ENCODE data around the gene MACROD2. TPM values are rescaled to one million over a fixed set of nuclear protein-coding genes. Genes with fewer than 3 reads are reported as not detected.
A peak's percentile ranks its signal among the peaks of the same experiment; 100 is the strongest.

Gene MACROD2
- polyA plus RNA-seq, 10 donors, result 2.4 to 5.0 (median 3.6) TPM

DNA sequence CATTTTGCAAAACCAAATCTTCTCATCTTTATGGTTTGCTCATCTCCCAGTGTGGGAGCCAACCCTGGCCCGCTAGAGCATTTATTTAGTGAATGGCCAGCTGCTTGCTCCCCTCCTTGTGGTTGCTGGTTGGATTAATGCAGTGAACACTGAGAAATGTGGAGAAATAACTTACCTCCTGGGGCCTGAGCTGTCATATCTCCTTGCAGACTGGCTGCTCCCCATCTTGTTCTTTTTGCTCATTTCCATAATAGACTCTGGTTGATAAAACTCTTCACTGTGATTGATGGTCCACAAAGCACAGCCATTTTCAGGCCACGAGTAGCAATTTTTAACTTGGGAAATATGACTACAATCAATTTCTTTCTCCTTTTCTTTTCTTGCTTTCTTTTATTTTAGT, 1420.6 kb downstream of the MACROD2 start:
- DNase-seq, result no peak

GRCh38 chr20:15419856-15420255, 1424.5 kb downstream of the MACROD2 start:
- DNase-seq, result no peak

GRCh38 chr20:15422966-15423365, 1427.7 kb downstream of the MACROD2 start:
- DNase-seq, result no peak

DNA sequence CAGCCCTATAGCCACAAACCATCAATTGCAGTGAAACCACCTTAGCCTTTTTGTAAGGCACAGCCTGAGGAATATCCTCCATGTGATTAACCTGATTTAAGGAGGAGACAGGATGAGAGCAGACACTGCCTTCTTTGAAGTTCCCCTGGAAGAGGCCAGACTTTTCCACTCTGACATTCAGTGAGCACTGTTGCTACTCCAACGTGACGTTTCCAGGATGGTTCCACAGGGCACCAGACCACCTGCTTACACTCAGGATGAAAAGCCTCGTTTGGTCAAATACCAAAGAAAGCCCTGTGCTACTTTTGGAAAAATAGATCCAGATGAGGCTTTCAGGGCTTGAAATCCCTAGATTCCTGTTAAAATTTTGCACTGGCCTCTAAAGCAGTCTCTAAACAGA, 1444.2 kb downstream of the MACROD2 start:
- DNase-seq, result peak in 2 of 3 donors; percentile 49 to 65

DNA sequence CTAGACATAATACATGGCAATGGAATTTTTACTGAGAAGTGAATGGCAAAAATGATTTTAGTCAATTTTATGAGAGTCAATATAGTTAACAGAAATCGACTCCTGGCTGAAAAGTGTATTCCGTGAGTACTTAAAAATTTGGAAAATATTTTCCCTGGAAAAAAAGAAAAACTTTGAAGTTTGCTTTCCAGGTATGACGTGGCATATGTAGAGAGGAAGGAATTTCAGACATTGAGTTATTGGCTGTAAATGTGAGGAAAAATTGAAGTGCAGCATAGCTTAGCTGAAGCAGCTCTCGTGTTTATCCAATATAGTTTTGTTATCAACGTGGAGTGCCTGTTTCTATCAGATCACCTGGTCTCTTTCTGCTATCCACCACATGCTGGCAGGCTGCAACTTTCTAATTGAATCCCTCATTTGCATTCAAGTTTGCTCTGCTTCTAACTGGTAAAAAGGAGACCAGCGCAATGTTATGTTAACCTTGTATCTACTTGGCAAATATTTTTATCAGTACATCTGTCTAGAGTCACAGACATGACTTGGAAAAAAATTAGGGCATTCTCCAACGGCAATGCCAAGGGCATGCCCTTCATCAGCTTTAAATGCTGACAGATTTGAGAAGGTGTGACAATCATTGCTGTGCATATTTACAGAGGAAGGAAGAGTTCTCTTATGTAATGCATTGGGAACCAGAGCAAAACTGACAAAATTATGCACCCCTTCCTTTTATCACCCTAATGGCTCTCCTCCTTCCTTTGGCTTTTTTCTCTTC, 1444.9 kb downstream of the MACROD2 start:
- peak in 1 of 3 donors; percentile 57 for DNase-seq

DNA sequence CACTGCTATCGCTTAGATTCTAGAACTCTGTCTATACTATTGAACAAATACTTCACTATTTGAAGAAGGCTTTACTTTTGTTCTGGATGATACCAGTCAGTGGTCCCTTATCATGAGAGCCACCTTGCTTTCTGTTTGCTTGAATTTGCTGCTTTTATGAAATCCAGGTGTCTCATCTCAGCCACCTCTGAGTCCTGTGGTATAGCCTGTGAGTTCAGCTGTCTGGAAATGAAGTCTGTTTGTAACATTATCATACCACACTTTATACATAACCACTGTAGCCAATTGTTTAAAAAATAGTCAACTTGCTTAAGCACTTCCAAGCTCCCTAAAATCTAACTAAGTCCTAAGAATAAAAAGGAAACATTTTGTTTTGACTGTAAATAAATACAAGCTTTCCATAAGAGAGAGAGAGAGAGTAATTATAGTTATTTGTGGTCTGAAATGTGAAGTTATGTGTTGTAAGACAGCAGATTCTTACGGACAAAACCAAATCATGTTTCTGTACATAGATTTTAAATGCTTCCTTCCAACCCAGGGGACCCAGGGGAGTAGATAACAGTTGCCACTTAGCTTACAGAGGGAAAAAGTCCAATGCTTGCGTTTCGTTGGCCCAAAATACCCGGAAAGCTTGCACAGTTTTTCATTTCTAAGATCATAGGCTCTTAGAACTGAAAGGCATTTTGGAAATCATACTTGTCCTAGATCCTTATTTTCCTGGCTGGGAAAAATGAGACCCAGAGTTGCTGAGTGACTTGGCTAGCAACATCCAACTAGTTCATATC, 1449.9 kb downstream of the MACROD2 start:
- peak in 2 of 3 donors; percentile 54 to 65 for DNase-seq

DNA sequence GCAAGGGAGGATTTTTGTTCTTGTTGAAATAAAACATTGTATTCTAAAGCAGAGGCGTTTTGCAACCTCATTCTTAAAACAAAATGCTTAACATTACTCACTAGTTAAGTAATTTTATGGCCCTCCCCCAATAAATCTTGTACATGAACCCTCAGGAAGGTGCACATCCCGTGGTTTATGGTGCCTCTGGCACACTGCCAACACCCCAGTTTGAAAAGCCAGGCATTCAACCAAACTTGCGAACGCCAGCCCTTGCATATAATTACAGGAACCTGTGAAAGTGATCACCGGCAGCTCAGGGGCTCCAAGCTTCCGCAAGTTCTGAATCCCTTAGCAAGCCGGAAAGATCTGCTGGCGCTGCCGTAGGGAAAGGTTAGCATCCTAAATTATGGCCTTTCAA, 1451.1 kb downstream of the MACROD2 start:
- DNase-seq, result peak in 1 of 3 donors; percentile 62

- no peak for DNase-seq
Measured at GRCh38 chr20:15447549-15447948, 1452.2 kb downstream of the MACROD2 start.

DNA sequence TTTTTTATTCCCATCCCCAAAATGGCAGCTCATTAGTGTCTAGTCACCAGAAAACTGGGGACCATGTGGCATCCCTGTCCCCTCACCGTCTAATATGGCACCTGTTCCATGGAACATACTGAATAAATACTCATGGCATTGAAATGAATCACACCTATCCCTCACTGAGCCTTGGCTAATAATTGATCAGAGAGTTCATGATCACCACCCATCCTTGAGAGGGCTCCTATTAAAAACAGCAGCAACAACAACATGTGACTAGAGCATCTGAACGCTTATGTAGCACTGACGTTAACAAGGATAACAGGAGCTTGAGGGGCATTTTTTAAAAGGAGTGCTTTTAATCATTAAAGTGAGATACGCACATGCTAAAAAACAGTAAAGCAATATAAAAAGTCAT, 1453.7 kb downstream of the MACROD2 start:
- no peak for DNase-seq

- DNase-seq, result no peak
Measured at GRCh38 chr20:15451241-15451640, 1455.9 kb downstream of the MACROD2 start.

DNA sequence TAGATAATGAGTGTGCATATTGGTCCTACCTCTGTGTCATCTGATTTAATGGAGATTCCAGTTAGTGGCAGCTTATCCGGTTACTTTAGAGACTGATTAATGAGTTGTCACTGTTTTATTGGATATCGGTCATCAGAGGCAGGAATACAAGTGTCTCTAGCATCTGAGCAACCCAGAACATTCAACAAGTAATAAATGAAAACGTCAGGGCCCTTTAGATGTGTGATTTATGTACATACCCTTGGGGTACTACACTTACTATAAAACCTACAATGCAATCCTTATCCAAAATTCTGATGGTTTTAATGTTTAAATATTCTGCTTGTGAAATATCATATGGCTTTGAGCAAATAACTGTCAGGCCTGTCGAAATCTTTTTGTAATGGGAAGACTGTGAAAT, 1460.0 kb downstream of the MACROD2 start:
- DNase-seq, result no peak

GRCh38 chr20:15461938-15462337, 1466.6 kb downstream of the MACROD2 start:
- no peak for DNase-seq

DNA sequence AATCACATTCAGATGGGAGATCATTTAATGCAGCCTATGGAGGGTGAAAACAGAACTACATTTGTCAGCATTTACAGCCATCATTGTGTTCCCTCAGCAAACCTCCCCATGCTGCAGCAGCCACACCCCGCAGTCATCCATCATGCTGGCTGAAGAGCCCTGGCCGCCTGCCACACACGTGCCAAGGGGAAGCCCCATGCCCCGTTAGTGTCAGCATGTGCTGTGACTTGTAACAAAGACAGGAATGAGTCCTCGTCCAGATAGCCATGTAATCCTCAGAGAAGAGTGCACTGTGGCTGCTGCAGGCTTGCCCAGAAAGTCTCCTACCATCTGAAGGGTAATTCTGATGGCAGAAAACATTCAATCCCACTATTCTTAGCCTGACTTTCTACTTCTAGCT, 1480.2 kb downstream of the MACROD2 start:
- DNase-seq, result peak; percentile 40 to 55 (median 52)

DNA sequence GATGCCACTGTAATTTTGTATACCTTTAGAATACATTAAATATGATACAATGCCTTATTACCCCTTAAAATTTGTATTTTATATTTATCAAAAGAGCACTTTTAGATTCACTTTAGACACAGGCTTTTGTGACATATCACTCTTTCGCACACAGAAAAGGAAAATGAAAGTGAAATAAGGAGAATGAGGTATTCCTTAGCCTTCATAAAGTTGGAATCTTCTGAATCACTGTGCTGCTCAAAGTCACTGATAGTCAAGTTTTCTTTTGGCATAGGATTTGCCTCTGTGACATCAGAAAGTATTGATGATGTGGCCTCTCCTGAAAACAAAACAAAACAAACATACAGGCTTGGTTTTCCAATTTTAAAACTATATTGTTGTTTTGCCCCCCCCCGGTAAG, 1480.9 kb downstream of the MACROD2 start:
- no peak for DNase-seq

- DNase-seq, result no peak
Measured at GRCh38 chr20:15476781-15477180, 1481.5 kb downstream of the MACROD2 start.

- no peak for DNase-seq
Measured at GRCh38 chr20:15482525-15482924, 1487.2 kb downstream of the MACROD2 start.

DNA sequence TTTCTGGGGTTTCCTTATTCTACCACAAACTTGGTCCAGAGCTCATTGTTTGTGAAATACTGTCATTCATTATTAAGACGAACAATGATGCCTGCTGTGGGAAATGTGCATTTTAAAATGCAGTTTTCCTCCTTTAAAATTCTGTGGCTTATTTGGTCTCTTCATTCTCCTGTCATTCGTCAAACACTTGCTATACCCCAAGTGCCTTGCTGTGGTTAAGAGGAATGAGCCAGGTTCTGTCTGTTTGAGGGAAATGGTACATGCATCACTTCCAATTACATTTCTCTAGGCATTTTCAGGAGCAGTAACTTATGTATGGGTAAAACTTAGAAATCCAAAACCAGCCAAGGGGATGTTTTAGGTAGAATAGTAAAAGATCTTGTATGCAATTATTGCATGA, 1490.2 kb downstream of the MACROD2 start:
- no peak for DNase-seq

DNA sequence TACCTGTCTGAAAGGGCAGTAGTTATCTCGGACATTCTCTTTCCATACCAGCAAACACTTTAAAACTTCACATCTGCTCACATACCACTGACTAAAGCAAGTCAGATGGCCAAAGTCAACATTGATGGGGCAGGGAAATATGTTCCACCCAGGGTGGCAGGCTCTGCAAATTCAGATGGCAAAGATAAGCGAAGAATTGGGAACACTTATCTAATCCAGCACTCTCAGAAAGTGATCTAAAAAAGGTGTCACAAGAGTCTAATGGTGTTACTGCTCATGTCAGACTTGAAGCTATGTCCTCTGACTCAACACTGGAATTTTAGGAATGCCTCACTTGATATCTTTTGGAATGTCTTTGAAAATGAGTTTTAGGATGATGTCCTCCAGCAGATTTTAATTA, 1491.7 kb downstream of the MACROD2 start:
- DNase-seq, result peak in 1 of 3 donors; percentile 28

GRCh38 chr20:15487682-15488081, 1492.4 kb downstream of the MACROD2 start:
- no peak for DNase-seq

DNA sequence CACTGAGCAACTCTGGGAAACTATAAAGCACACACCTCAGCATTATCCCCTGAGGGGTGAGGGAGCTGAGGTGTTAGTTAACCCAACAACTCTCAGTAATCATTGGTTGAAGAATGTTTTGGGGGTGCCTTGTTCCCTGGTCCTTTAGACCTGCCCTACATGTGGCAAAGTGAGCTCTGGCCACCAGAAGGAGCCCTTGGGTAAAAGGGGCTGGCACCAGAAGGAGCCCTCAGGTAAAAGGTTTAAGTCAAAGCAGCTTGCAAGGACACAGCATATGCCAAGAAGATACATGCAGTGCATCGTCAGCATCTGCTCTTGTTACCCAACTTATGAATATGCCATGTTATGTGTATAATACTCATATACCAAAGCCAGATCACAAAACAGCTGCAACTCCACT, 1496.3 kb downstream of the MACROD2 start:
- DNase-seq, result no peak

- DNase-seq, result no peak
Measured at GRCh38 chr20:15494851-15495250, 1499.5 kb downstream of the MACROD2 start.

DNA sequence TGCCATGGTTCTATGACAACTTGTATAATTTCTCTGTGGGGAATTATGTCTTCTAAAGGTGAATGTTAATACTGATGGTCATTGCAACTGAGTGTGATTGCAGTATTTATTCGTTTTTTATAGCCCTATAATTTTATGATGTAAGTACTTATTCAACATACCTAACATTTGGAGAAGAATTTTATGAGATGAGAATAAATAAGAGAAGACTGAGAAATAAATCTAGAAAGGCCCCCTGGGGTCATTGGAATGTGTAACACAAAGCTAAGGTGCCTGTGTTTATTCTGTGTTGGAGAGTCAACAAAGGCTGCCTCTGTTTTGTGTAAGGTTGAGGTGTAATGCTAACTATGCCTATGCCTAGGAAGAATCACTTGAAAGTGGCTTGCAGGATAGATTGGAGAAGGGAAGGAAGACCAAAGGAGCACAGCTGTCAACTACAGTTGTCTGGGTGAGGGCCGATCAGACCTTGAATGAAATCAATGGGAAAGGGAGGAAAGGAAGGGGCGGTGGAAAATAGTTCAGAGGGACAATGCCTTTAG, 1501.3 kb downstream of the MACROD2 start:
- DNase-seq, result no peak

DNA sequence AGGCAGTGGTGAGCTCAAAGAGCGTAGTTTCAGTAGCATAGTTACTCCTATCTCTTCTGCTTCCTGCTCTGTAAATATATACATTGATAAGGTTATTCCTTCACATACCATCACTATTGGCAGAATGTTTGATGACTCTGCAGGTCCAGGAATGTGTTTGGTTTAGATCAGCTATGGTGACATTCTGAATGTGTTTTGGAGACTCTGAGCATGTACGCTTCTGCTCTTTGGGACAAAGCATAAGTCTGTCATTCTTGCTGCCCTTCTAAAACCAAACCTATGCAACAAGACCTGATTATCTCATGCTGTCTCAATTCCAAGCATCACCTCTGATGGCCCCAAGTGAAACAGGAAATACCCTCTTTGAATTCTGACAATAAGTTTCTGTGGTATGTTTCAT, 1503.6 kb downstream of the MACROD2 start:
- DNase-seq, result no peak

Measured in muscle of back (tissue), 11 donors.